NCI-H2107 (cell line): ENCODE measurements around the gene ARHGAP9.
"Not testable (repeated sequence)": the region's sequence is repeated elsewhere in the genome, so short reads cannot be mapped to it uniquely, and the experiment has no call there.

Source experiments
- DNase-seq: peaks from one replicate; lab custom pipeline; 2025; lab: John Stamatoyannopoulos, UW

Gene ARHGAP9

GRCh38 chr12:57456737-57457490 is 22.8 kb downstream of the ARHGAP9 start:
- DNase-seq = no peak

DNA sequence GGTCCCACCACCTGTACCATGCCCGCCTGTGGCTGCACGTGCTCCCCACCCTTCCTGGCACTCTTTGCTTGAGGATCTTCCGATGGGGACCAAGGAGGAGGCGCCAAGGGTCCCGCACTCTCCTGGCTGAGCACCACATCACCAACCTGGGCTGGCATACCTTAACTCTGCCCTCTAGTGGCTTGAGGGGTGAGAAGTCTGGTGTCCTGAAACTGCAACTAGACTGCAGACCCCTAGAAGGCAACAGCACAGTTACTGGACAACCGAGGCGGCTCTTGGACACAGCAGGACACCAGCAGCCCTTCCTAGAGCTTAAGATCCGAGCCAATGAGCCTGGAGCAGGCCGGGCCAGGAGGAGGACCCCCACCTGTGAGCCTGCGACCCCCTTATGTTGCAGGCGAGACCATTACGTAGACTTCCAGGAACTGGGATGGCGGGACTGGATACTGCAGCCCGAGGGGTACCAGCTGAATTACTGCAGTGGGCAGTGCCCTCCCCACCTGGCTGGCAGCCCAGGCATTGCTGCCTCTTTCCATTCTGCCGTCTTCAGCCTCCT is 23.4 kb downstream of the ARHGAP9 start:
- DNase-seq = peak; percentile 26

GRCh38 chr12:57455374-57456144 is 24.1 kb downstream of the ARHGAP9 start:
- DNase-seq = peak; percentile 82

DNA sequence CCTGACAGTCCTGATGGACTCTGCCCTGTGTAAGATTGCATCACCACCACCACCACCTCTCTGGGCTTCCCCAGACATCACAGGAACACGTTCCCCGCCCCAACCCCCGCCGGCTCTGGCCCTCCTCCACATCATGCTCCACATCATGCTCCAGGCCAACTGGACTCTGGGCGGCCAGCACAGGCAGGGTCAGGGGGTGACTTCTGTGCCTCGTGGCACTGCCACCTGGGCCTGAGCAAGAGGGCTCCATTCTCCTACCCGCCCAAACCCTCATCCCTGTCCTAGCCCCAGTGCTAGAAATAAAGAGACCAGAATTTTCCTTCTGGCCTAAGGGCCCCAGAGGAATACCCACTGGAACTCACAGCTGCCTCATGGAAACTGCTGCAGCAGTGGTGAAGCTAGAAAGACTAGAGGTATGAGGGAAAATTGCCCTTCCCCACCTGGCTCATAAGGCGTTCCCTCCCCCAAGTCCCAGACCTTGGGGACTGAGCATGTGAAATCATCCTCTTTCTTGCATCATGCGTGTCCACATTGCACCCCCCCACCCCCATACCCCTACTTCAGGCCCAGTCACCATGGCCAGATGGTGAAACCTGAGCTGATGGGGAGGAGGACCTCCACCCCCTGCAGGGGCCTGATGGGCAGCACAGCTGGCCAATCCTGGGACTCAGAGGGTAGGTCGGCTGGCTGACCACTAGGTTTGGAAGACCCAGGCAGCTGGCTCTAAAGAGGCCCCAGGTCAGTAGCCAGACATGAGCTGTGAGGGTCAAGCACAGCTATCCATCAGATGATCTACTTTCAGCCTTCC is 24.9 kb downstream of the ARHGAP9 start, which contains the start of gene INHBE:
Gene INHBE (plus strand): TSS at position 742 of the 808 bp plus-strand sequence. CDS start 230 bp downstream, outside the sequence.
- peak; percentile 82 for DNase-seq

DNA sequence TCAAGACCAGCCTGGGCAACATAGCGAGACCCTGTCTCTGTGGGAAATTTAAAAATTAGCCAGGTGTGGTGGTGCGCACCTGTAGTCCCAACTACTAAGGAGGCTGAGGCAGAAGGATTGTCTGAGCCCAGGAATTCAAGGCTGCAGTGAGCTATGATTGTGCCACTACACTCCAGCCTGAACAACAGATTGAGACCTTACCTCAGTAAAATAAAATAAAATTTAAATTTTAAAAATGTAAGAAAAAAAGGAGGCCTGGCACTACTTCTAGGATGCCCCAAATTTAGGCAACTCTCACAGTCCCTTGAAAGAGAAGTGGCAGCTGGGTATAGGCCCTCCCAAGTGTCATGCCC is 25.5 kb downstream of the ARHGAP9 start:
- DNase-seq = no peak

- DNase-seq = no peak
These were observed 26.6 kb downstream of the ARHGAP9 start for GRCh38 chr12:57452937-57453509.

DNA sequence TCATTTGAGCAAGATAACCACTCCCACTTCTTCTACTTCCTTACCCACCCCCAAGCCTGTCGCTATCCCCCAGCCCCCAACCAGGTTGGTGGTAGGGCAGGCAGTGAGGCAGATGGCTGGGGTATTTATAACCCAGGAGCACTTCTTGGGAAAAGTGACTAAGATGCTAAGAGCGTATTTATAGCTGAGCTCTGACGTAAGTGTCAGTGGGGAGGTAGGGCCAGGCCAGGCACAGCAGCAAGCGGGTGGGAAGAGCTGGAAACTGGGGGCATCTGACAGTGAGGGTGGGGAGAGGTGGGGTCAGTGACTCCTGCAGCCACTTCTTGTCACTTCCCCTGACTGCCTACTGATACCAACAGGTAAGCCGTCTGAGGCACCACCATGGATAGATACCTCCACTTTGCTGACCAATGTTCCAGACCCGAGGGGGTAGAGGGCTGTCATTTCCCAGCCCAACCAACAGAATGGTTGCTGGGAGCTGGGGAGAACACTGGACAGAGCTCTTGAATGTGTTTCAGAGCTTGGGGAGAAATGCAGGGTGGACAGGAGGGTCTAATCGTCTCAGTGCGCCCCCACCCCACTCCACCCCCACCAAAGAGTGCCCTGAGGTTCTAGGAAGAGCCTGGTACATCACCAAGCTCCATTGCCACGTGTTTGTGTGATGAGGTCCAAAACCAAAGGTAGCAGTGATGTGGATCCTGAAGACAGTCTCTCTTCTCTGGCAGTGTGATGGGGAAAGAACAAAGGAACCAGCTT is 27.3 kb downstream of the ARHGAP9 start:
- no peak for DNase-seq

- DNase-seq = no peak
These were observed 28.4 kb downstream of the ARHGAP9 start for GRCh38 chr12:57451233-57451778.

GRCh38 chr12:57450057-57450456 is 29.6 kb downstream of the ARHGAP9 start:
- no peak for DNase-seq

GRCh38 chr12:57449375-57449774 is 30.3 kb downstream of the ARHGAP9 start:
- DNase-seq = no peak

- DNase-seq = no peak
These were observed 31.0 kb downstream of the ARHGAP9 start for GRCh38 chr12:57448669-57449068.

DNA sequence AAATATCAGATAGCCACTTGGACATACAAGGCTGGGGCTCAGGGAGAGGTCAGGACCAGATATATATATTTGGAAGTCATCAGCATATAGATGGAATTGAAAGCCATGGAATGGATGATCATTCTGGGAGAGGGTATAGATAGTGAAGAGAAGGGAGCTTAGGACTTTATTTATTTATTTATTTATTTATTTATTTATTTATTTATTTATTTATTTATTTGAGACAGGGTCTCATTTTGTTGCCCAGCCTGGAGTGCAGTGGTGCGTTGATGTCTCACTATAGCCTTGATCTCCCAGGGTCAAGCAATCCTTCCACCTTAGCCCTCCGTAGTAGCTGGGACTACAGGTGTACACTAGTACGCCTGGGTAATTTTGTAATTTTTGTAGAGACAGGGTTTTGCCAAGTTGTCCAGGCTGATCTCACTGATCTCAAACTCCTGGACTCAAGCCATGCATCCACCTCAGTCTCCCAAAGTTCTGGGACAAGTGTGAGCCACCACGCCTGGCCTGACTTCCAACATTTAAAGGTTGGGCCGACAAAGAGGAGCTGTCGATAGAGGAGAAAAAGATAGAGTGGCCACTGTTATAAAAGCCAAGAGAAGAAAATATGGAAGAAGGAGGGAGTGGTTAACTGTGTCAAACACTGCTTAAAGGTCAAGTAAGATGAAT is 33.2 kb downstream of the ARHGAP9 start:
- no peak for DNase-seq

GRCh38 chr12:57444744-57445143 is 34.9 kb downstream of the ARHGAP9 start:
- no peak for DNase-seq

DNA sequence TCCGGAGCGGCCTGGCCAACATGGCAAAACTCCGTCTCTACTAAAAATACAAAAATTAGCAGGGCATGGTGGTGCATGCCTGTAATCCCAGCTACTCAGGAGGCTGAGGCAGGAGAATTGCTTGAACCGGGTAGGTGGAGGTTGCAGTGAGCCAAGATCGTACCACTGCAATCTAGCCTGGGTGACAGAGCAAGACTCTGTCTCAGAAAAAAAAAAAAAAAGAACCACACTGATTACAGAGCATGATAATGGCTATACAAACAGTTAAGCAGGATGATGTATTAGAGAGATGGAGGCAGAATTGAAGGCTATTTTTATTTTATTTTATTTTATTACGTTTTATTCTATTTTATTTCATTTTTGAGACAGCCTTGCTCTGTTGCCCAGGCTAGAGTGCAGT is 35.3 kb downstream of the ARHGAP9 start:
- DNase-seq = not testable (repeated sequence)

DNA sequence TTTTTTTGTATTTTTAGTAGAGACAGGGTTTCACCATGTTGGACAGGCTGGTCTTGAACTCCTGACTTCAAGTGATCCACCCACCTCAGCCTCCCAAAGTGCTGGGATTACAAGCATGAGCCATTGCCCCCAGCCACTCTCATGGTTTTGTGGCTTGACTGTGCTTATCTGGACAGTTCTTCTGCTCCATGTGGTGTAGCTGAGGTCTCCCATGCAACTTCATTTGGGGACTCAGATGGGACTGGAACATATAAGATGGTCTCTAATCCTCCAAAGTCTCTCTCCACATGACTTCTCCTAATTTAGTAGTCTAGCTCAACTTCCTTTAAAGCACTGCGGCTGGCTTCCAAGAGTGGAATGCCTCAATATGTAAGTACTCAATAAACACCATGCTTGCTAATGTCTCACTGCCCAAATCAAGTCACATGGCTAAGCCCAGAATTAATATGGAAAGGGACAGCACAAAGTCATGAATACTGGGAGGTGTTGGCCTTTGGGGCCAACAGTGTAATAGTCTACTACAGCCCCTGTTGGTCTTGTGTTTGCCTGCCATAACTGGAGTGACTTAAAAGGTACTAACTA is 37.7 kb downstream of the ARHGAP9 start:
- no peak for DNase-seq

DNA sequence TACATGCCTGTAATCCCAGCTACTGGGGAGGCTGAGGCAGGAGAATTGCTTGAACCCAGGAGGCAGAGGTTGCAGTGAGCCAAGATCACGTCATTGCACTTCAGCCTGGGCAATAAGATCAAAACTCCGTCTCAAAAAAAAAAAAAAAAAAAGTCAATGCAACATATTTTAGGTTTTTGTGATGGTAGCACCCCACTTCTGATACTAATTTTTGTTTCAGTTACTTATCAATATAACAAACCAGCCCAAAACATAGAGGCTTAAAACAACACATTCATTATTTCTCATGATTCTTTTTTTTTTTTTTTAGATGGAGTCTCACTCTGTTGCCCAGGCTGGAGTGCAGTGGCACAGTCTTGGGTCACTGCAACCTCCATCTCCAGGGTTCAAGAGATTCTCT is 38.3 kb downstream of the ARHGAP9 start:
- DNase-seq = not testable (repeated sequence)

GRCh38 chr12:57439762-57440266 is 39.9 kb downstream of the ARHGAP9 start:
- no peak for DNase-seq

DNA sequence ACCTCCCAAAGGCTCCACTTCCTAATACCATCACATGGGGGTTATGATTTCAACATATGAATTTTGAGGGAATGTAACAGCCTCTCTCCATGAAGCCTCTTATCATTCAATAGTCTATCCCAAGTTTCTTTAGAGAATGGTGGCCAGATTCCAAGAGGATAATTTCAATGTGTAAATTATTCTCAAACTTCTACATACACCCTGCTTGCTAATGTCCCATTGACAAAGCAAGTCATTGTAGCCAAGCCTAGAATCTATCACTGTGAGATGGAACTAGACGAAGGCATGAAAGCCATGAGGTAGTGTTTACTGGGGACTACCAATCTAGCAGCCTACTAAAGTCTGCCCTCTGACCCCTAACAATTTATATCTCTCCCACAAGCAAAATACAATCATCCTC is 41.3 kb downstream of the ARHGAP9 start:
- DNase-seq = no peak

GRCh38 chr12:57435293-57435692 is 44.4 kb downstream of the ARHGAP9 start:
- DNase-seq = no peak
